ENCODE measurements around the gene MINDY4.

The MINDY4 gene

DNA sequence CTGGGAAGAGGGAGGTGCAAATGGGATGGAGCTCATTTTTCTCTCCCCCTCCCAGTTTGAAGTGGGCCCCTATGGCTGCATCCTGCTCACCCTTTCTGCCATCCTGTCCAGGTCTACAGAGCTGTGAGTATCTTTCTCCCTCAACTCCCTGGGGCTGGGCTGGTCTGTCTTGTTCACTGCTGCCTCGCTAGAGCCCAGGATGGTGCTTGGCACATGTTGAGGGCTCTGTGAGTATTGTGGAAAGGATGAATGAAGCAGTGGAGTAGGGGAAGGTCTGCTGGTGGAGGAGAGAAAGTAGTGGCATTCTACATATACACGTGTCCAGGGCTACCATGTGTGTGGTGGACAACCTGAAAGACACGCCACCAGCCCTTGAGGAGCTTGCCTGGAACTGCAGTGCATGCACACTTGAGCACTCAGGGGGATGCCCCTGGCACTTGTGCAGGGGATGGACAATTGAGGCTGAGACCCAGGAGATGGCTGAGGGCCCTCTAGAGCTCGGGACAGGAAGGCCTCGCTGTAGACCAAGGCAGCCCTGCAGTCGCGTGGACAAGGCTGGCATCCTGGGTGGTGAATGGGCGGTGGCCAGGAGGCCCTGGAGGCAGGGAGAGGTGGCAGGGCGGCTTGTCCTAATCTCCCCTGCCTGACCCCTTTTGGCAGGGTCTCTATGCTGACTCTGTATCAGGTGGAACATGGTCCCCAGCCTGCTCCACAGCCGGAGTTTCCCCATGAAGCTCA, 88.2 kb downstream of the MINDY4 start:
- DNase-seq, result no peak

DNA sequence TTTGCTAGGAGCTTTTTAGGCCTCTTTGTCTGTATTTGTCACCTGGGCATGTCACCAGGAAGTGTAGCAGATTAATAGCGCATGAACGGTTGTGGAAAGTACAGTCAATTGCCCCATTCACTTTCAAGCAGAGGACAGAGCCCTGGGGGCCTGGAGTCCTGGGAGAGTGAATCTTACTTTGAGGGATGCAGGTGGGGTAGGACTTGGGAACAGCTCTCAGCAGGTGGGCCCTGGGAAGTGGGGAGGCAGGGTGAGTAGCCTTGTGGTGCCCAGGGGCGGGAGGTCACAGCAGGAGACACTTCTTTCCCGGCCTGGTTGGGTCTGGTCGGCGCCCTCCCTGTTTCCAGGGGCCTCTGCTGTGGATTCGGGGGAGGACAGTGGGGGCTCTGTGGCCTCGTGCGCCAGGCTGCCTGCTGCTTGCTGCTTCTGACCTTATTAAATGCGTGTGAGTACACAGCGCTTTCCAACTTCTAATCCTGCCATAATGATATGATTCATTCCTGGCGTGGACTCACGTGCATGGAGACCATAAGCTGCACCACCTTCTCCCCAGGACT, 88.8 kb downstream of the MINDY4 start:
- no peak for DNase-seq

DNA sequence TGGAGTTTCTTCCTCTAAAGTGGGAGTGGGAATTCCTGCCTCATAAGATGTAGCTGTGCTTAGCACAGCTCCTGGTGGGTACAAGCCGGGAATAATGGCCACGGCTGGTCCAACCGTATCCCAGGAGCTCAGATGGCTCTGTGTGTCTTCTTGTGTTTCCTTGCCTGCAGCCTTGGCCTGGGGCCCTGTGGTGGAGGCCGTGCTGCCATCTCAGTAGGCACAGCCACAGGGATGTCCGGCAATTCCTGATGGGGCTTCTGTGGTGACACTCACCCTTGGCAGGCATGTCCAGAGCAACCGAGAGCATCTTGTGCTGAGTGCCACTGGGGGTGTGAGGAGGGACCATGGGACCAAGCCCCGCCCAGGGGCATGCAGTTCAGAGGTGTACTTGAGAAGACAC, 90.4 kb downstream of the MINDY4 start:
- DNase-seq, result no peak

DNA sequence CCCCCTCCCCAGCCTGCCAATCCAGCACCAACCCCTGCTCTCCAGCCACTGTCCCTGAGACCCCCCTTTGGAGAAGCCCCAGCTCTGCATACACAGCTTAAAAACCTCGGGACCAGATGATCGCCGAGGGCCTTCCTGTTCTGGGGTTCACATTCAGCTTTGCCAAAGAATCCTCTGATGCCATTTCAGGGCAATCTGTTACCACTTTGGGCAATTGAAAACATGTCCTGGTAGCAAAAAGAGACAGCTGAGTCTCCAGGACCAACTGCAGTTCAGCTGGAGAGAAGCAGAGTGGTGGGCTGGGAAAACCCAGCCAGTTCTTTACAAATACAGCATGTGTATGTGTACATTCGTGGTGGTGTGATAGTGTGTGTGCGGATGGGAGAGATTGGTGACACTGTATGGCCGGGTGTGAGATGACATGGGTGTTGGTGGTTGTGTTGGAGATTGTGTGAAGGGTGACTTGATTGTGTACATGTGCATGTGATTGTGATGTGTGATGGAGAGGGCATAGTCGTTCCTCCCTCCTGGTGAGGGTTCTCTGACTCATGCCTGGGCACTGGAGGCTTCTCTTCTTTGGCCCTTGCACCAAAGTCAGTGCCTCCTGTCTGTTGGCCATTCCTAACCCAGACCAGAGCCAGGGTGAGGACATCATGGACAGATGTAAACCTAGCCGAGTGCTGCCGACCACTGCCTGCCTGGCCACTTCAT, 91.9 kb downstream of the MINDY4 start:
- DNase-seq, result no peak

DNA sequence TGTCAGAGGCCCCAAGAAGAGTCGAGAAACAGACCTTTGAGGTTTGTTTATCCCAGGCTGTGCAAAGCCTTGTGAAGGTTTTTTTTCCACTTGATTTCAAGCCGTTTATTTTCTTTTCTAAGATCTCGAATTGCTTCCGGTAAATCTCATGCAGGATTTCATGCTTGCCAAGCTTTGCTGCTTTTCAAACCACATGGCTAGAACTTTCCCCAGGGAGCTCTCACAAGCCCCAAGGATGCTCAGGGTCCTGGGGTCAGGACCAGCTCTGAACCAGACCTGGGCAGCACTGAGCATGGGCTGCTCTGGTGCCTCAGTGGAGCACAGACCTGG, 92.5 kb downstream of the MINDY4 start:
- no peak for DNase-seq

DNA sequence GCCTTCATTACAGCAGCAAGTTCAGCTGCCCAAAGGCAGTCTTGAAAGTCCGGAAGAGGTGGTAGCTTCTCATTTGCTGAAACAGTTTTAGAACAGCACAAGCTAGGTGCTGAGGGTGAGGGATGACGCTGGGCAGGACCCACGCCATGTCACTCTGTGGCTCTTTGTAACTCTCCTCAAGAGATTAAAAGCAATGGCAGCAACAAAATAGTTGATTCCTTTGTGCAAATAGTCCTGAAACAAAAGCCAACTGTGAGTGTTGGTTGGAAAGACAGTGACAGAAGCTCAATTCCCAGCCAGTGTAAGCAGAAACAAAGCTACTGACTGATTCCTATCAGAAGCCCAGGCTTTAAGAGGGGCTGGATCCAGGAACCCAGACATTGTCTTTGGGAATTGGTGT, 92.9 kb downstream of the MINDY4 start:
- no peak for DNase-seq

DNA sequence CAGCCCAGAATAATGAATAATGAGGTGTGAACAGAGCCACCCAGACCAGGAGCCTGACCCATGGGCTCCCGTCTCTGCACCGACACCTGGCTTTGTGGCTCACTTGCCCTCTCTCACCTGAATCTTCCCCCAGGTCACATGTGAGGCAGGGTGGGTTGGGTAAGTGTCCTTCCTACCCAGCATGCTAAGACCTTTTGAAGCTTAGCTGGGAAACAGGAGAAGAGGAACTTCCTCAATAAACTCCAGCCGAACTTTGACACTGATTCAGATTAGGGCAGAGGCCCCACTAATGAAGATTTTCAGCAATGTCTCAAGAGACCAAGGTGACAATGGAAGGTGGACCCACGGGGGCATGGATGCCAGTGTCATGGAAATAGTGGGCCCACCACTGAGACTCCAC, 93.9 kb downstream of the MINDY4 start:
- no peak for DNase-seq

DNA sequence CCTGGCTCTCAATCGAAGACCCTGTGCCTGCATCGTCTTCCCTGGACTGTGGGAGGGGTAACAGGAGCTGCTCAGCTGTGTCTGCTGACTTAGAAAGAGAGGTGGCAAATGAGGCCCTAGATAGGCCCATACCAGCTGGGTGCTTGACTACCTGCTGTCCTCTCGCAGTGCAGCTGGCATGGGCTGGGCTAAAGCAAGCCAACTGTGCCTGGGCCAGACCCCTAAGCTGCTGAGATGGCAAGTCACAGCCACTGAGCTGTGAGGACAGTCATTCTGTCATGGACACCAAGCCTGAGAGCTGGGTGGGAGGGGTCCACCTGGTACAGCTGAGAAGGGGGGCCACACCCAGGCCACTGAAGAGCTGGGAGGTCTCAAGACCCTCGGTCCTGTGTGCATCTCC, 94.6 kb downstream of the MINDY4 start:
- no peak for DNase-seq

DNA sequence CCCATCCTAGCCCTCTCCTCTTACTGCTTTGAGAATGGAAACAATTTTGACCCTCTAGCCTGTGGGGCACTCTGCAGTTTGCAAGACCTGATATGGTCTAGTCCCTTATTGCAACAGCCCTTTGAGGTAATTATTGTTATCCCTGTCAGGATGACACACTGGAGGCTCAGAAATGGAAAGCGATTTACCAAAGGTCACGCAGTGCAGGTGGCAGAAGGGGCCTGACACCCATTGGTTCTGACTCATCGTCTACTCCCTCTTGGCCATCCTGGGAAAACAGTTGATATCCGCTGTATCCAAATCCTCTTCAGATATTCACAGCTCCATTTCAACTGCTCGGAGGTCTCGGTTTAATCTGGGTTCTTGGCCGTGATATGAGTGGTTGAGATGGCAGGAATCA, 95.7 kb downstream of the MINDY4 start:
- no peak for DNase-seq

DNA sequence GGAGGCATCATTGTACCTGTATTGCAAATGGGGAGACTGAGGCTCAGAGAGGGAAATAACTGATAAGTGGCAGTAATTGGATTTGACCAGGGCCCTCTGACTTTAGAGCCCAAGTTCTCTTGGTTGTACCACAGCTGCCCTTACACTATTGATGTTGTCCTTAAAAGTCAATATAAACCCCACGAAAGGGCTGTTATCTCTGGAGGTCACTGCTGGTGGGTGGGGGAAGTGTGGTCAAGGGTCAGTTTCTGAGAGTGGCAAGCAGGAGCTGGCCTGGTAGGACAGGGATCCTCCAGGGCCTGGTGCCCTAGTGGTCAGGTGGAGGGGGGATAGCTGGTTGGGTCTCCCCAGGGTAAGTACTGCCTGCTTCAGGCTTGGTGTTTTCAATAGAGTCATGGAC, 96.3 kb downstream of the MINDY4 start:
- DNase-seq, result no peak

DNA sequence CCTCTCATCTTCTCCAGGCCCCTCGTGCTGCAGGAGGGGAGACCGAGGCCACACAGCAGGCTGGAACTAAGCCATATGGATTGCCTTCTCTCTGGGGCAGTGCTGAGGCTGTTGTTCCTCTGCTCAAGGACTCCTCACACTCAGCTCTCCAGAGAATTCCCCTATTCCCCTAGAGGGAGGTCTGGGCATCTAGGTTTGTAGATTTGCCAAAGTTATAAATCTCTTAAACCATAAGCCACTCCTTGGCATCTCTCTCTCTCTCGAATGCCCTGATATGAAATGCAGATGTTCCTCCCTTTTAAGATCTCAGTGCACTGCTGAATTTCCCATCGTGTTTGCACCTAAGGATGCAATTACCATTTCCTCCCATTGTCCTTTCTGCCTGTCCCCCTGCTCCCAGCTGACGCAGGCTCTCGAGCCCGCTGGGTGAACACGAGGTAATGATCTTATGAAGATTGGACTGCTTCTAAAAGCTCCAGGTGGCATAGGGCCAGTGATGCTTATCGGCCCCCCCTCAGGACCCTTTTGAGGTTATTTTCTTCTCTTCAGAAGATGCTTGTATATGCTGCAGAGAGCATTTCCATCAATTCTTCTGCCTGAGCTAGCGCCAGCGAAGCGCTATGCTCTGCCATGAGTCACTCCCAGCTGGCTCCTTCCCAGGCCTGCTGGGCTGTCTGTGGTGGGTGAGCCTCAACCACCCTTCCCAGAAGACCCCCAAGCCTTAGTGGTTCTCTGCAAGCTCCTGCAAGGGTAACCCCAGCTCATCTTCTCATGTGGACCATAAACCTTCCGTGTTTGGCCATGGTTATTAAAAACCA, 98.8 kb downstream of the MINDY4 start:
- no peak for DNase-seq

DNA sequence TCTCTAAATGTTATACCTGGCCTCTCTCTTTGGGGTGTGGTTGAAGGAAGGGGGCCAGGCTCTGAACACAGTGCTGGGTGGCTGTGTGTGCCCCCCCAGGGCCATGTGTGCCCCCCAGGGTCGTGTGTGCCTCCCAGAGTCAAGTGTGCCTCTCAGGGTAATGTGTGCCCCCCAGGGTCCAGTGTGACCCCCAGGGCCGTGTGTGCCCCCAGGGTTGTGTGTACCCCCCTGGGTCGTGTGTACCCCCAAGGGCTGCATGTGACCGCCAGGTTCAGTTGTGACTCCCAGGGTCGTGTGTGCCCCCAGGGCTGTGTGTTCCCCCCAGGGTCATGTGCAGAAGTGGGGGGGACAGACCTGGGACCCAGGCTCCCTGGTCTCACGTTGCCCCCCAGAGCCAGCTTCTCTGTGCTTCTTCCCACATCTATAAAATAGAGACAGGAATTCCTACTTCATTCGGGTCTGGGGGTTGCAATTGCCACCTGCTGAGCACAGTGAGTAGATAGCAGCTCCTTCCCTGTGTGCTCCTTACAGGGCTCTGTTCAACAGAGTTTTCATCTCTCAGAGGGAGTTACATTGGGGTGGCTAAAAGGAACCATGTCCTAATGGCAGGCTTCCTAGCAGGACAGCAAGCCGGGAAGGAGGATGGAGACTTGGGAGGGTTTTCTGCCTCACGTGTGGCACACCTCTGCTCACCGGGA, 99.8 kb downstream of the MINDY4 start:
- DNase-seq, result no peak

DNA sequence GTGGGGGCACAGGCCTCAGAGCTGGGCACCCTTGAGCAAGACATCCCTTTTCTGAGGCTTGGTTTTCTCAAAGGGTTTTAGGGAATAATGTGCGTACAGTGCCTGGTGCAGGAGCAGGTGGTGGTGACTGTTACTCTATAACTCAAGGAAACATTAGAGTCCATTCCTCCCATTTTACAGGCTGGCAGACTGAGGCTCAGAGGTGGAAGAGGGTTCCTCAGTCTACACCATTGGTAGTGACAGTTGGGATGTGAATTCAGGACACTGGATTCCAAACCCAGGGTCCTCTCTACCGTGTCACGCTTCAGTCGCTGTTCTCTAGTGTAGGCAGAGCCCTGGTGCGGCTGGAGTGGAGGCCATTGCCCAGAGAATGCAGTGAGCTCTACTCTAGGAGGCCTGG, 100.4 kb downstream of the MINDY4 start:
- DNase-seq, result no peak

DNA sequence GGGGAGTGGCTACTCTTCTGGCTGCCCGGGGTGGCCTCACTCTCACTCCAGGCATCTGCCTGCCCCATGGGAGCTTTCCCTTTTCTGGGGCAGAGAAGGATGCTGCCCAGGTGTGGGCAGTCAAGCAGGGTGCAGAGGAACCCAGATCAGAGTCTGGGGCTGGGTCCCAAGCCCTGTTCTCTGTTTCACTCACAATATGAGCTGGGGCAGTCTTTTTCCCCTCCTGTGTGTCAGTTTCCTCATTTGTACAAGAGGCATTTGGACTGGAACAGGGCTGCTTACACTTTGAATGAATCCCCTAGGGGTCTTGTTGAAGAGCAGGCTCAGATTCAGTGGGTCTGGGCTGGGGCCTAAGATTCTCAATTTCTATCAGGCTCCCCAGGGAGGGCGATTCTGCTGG, 102.0 kb downstream of the MINDY4 start:
- no peak for DNase-seq

DNA sequence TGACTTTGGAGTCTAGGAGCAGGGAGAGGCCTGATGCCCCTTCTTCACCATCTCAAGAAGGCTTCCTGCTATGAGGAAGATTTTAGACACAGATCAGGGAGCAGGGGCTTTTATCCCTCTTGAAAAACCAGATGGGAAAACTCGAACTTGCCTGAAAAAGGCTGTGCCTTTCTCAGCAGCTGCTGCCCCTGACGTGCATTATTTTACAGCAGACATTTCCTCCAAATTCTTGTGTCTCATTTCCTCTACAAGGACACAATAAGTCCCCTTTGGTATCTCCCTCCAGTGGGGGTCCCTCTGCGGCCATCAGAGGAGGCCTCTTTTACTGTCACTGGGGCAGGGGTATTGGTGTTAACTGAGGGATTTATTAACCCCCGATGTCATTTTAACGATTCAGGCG, 102.4 kb downstream of the MINDY4 start:
- no peak for DNase-seq

DNA sequence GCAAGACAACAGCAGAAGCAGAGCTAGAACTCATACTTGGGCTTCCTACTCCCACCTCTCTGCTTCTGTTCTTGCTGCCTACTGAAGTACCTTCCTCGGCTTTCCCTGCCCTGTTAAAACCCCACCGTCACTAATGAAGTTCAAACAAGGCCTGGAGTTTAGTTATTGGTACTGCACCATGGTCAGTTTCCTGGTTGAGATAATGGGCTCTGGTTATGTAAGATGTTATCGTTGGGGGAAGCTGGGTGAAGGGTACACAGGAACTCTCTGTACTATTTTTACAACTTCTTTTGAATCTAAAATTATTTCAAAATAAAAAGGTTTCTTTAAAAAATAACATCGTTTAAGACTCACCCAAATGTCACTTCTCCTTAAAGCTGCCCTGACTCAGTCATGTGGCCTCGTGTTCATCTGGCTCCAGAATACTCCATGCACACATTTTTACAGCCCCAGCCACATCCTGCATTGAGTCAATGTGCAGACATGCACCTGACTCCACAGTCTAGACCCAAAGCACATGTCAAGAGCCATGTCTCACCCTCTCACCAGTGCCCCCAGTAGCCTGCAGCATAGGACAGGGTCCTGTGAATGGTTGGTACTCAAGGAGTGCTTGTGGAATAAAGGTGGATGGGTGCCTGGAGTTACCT, 103.6 kb downstream of the MINDY4 start:
- DNase-seq, result no peak

DNA sequence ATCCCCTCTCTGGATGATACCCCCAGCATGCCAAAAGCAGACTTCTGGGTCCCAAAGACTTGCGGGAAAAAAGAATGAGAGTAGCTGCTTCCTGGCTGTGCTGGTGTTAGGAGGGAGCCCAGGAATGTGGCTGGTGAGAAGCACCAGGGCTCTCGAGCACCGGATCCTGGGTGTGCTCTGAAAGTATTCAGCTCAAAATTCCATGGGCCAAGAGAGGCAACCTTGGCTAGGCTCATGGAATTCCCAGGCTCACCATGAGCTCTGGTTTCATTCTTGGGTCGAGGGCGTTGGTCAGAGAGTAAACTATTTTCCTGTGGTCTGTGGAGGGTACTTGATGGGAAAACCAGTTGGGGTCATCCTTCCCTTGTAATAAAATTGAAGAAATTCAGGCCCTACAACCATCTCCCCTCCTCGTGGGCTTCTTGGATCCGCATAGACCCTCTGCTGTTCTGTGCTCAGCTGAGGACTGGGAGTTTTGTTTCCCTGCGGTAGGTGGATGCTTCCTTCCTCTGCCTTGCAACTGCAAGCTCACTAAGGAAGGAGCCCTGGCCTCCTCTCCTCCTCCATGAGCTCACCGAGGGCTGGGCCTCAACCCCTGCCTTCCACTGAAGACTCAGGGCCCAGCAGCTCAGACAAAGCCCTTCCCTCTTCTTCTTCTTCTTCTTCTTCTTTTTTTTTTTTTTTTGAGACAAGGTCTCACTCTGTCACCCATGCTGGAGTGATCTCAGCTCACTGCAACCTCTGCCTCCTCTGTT, 106.0 kb downstream of the MINDY4 start:
- no peak for DNase-seq

DNA sequence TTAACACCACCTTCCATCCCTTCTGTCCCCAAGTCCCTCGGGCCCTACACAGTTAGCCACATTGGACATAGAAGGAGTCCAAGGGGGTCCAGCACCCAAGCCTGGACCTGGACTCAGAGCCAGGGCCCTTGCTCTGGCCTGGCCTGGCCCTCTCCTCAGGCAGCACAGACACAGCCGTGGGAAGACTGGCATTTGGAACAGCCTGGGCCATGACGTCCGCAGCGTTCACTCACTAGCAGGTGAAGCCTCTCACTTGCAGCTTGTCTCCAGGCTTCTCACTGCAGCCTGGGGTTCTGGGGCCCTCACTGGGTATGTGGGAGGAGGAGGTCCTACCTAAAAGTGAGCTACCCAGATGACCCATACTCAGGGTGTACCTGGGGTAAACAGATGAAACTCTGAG, 106.8 kb downstream of the MINDY4 start:
- no peak for DNase-seq

DNA sequence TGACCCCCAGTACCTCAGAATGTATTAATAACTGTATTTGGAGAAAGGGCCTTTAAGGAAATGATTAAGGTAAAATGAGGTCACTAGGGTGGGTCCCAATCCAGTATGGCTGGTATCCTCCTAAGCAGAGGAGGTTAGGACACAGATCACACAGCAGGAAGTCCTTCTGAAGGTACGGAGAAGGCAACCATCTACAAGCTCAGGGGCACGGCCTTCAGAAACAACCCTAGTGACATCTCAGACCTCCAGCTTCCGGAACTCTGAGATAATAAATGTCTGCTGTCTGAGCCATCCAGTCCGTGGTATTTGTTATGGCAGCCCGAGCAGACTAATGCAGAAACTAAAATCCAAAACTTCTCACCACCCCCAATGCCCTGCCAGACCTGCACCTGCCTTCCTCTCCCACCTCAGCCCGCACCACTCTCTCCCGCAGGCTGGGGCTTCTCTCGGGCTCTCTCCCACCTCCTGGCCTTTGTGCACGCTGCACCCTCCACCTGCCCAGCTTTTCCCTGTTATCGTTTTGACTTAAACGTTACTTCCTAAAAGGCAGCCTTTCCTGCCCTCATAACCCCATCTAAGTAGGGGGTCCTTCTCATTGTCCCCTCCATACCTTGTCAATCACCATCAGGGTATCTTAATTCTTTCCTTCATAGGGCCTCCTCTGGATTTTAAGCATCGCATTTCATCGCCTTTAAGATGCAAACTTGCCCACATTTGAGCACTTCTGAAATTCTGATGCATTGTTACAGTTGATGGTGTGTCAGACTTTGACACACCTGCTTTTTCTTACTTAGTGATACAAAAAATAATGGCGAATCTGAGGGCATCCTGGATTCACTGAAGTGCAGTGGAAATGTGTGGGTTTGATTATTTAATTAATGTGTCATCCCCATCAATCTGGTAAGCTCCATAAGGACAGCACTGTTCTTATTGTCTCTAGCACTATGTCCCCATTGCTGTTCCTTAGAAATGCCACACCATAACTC, 108.2 kb downstream of the MINDY4 start:
- DNase-seq, result peak; percentile 13

DNA sequence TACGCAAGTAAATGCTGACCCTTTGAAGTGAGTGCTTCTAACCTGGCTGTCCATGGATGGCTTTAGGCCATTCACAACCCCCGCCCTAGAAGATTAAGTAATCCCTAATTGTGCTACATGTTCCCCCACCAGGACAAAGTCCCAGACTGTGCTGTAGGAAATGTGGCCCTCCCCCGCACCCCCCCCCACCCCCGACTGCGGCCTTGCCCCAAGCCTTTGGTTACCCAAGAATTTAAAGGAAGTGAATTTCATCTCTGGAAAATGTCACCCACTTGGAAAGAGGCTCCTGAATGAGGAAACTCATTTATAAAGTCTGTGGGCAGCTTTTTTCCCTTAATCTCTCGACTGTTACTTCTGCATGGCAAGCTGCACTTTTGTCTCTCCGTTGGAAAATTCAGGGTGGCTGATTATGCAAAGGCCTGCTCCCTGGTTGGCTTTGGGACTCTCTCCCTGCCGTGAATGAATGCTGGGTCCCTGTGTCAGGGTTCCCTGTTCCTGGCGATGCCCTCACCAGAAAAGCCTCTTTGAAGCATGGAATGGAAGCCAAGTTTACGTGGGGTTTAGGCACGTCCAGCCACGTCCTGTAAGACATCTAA, 109.0 kb downstream of the MINDY4 start:
- no peak for DNase-seq

All from NCI-H2107 (cell line).